HL-60/S4 (cell line): ENCODE measurements around the gene SCN1B.
"Not testable (repeated sequence)": the region's sequence is repeated elsewhere in the genome, so short reads cannot be mapped to it uniquely, and the experiment has no call there.

Experiments
- in situ Hi-C: fragments of 300-500 bp; cut with MboI; formaldehyde crosslinking; loops from 2 replicates; pipeline ENCODE4 v1.14.3; 2022; ENCODE audit warnings: low sequenced_read_pairs

SCN1B gene

GRCh38 chr19:35015954-35016351 lies 14.3 kb upstream of the SCN1B start:
- in situ Hi-C loops, result no loop called here

GRCh38 chr19:35017507-35017906 lies 12.8 kb upstream of the SCN1B start:
- in situ Hi-C loops, result no loop called here

- in situ Hi-C loops, result no loop called here
Measured at GRCh38 chr19:35018379-35018778, 11.9 kb upstream of the SCN1B start.

- in situ Hi-C loops, result no loop called here
Measured at GRCh38 chr19:35019144-35019543, 11.1 kb upstream of the SCN1B start.

- in situ Hi-C loops, result no loop called here
Measured at GRCh38 chr19:35021016-35021415, 9.3 kb upstream of the SCN1B start.

DNA sequence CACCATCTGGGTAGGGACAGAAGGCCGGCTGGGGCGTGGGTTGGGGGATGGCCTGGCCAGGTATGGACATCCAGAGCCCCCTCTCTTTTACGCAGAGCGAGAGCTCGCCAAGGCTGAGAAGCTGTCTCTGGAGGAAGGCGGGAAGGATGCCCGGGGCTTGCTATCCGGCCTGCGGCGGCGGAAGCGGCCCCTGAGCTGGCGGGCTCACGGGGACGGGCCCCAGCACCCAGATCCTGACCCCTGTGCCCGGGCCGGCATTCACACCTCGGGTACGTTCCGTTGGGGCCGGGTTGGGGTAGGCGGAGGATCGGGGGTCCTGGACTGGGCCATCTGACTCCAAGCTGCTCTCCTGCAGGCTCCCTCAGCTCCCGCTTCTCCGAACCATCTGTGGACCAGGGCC lies 8.7 kb upstream of the SCN1B start:
- in situ Hi-C loops, result no loop called here

GRCh38 chr19:35022460-35022859 lies 7.8 kb upstream of the SCN1B start:
- in situ Hi-C loops, result no loop called here

GRCh38 chr19:35023428-35023827 lies 6.8 kb upstream of the SCN1B start:
- in situ Hi-C loops, result no loop called here

DNA sequence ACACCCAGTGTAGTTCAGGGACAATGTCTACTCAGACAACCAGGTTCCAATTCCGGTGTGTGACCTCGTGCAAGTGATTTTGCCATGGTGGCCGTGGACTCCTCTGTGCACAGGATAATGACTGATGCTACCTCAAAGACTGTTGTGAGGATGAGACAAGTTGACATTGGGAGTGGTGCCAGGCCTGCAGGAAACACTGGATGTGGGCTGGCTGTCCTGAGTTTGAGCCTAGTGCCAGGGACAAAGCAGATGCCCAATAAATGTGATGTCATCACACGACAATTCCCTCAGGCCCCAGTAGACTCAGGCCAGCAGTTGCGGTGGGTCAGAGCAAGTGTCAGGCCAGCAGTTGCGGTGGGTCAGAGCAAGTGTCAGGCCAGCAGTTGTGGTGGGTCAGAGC lies 6.2 kb upstream of the SCN1B start:
- in situ Hi-C loops, result no loop called here

DNA sequence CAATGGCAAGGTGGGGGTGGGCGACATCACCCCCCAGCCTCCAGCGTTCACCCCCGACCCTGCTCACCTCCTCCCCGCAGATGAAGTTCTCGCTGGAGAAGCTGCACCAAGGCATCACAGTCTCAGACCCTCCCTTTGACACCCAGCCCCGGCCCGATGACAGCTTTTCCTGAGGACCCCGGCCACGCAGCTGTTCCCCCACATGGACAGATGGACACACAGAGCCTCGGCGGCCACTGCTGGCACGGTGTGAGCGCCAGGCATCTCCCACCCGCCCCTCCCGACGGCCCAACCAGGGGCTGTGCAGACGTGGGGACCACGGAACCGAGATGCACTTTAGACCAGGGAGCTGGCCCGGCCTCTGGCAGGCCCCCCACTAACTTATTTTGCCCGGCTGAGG lies 4.3 kb upstream of the SCN1B start:
- in situ Hi-C loops, result no loop called here

GRCh38 chr19:35026418-35026817 lies 3.9 kb upstream of the SCN1B start:
- in situ Hi-C loops, result no loop called here

GRCh38 chr19:35027009-35027408 lies 3.3 kb upstream of the SCN1B start:
- in situ Hi-C loops, result no loop called here

DNA sequence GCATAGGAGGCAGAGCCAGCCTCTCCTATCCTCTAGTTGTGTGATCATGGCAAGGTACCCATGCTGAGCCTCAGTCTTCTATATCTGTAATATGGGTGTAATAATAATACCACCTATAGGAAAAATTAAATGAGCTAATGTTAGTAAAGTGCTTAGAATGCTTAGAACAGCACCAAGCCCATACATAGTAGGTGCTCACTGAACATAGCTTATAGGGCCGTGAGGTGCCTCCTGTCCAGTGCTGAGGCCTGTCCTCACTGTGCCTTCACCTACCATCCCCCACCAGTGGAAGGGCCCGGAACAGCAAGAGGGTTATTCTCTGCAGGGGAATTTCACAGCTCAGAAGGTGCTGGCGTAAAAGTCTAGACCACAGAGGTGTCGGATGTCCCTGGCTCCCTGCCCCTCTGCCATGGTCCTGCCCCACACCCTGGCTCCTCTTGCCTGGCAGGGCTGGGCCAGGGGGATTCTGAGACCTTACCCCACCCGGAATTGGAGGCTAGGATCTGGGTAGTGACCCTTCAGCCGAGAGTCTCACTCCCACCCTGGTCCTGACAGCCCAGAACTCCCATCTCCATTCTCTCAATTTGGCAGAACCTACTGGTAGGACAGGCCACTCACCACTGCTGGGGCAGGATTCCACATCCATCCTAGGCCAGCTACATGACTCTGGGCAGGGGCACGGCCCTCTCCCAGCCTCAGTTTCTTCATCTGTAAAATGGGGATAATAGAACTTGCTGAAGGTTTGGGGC lies 2.2 kb upstream of the SCN1B start:
- in situ Hi-C loops, result no loop called here

GRCh38 chr19:35028600-35028885 lies 1.7 kb upstream of the SCN1B start:
- in situ Hi-C loops, result not testable (repeated sequence)

DNA sequence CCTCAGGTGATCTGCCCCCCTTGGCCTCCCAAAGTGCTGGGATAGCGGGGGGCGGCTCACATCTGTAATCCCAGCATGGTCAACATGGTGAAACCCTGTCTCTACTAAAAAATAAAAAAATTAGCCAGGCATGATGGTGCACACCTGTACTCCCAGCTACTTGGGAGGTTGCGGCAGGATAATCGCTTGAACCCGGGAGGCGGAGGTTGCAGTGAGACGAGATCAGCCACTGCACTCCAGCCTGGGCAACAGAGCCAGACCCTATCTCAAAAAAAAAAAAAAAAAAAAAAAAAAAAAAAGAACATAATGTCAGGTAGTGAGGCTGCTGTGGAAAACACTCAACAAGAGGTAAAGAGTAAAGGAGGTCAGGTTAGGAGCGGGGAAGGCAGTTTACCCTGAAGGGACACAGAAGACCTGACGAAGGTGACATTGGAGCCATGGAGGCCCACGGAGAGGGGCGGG lies 964 bp upstream of the SCN1B start:
- in situ Hi-C loops, result not testable (repeated sequence)

GRCh38 chr19:35029737-35030256 lies 473 bp upstream of the SCN1B start:
- in situ Hi-C loops, result no loop called here

GRCh38 chr19:35031072-35031881 lies 1.0 kb downstream of the SCN1B start:
- in situ Hi-C loops, result no loop called here

- in situ Hi-C loops, result no loop called here
Measured at GRCh38 chr19:35032356-35032865, 2.1 kb downstream of the SCN1B start.

DNA sequence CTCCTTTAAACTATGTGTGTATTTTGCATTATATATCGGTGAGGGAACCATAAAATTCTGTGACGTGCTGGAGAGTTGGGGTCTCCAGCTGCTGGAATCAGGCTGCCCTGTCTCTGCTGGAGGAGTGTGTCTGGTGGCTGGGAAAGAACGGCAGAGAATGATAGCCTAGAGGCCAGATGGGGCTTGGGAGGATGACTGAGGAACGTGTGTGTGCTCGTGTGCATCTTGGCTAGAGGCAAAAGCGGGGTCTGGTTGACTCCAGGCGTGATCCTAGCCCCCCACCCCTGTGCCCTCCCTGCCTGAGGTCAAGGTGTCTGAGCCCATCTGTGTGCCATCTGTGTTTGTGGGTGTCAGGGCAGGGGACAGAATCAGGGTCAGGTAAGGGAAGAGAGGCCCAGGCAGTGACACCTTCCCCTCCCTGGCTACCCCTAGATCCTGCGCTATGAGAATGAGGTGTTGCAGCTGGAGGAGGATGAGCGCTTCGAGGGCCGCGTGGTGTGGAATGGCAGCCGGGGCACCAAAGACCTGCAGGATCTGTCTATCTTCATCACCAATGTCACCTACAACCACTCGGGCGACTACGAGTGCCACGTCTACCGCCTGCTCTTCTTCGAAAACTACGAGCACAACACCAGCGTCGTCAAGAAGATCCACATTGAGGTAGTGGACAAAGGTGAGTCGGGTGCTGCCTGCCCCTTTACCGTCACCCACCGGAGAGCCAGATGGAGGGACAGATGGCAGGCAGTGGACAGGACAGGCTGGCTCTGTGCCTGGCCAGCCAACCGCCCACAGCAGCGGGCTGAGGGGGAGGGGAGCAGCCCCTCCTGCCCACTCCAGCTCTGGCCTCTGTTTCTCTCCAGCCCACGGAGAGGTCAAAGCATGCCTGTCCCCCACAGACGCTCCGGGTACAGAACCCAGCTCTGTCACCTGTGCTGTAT lies 3.1 kb downstream of the SCN1B start:
- in situ Hi-C loops, result no loop called here

DNA sequence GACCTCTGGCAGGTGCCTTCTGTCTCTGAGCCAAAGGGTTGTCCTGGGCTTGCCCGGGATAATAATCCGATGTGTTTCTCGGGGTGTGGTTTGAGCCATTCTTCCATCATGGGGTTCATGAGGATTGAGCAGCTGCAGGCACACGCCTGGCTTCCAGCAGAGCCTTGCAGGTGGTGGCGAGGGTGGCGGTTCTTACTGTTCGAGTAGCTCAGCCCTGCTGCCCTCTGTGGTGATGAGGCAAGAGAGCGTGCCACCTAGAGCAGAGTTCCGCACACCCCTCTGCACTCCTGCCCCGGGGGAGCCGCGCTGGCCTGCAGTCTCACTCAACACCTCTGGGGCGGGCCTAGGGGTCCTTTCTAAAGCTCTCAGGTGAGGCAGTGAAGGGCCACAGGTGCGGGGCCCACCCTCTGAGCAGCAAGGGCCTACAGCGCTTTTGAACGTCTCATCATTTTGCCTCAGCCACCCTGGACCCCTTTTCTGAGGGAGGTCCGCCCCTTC lies 3.8 kb downstream of the SCN1B start:
- in situ Hi-C loops, result no loop called here
